GM18498 (cell line): ENCODE measurements around the gene PPP1R9B.

ENCODE experiments used
- ATAC-seq: cut with Tn5 transposase; IDR thresholded peaks from one replicate; pipeline ENCODE4 v1.9.1; 2021; ENCODE audit warnings: mild to moderate bottlenecking, moderate library complexity; ENCODE audit not compliant: unreplicated experiment

Gene PPP1R9B

DNA sequence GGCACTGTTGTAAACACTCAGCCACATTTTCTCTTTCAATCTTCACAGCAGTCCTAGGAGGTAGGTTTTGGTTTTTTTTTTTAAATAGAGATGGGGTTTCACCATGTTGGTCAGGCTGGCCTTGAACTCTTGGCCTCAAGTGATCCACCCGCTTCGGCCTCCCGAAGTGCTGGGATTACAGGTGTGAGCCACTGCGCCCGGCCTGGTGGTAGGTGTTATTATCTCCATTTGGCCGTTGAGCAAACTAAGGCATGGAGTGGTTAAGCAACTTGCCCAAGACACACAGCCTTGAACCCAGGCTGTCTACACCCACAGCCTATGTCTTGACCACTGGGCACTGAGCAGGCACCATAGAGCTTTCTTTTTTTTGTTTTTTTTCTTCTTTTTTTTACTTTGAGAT, 24.0 kb upstream of the PPP1R9B start:
- ATAC-seq: no peak

DNA sequence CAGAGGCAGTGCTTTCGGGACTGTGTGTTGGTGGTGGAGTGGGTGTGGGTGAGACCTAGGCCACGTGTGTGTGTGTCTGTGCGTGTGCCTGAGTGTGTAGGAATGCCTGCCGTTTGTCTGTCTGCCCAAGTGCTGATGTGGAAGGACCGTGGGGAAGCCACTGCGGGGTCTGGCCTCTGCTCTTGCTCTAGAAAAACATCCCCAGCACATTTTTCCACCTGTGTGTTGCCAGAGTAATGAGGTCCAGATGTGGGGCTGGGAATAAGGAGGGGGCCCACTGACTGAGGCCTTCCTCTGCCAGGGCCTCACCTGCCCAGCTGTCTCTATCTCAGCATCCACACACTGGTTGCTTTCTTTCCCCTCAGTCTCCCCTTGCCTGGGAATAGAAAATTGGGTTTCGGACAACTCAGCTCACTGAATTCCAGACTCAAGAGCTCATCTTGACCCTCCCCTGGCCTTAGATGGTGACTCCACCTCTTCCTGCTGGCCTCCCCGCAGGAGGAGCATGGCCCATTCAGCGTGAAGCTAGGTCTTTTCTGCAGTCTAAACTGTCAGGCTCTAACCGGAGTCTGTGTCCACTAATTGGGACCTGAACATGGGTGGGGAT, 23.0 kb upstream of the PPP1R9B start:
- ATAC-seq: no peak

DNA sequence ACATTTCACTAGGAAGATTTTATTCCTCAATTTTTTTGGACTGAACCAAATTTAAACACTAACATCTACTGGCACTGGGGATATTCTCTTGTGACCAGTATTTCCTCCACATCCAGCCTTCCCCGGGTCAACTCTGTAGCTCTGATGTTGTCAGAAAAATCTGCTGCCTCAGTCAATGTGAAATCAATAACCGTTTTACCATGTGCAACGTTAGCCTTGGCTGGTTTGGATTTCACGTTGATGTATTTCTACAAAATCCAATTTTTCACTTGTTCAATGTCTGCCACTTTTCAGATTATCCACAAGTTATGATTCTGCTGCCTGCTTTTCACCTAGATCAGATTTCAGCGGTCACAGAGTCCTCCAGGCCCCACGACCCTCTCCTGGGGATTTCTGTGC, 22.5 kb upstream of the PPP1R9B start:
- no peak for ATAC-seq

DNA sequence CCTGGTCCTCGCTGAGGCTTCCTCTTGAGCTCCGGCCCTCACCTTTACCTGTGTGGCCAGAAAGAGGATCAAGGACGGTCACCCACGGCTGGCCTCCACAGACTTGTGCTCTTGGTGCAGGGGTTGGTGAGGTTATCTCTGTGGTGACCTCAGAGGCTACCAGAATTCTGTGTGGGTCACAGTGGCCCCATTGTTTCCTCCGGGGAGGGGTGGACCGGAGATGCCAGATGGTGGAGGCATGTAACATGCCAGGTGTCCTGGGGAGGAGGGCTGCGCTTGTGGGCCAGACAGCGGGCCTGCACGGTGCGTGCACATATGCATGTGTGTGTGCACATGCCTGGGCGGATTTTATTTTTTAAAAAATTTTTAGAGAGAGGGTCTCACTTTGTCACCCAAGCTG, 21.7 kb upstream of the PPP1R9B start:
- ATAC-seq: no peak

DNA sequence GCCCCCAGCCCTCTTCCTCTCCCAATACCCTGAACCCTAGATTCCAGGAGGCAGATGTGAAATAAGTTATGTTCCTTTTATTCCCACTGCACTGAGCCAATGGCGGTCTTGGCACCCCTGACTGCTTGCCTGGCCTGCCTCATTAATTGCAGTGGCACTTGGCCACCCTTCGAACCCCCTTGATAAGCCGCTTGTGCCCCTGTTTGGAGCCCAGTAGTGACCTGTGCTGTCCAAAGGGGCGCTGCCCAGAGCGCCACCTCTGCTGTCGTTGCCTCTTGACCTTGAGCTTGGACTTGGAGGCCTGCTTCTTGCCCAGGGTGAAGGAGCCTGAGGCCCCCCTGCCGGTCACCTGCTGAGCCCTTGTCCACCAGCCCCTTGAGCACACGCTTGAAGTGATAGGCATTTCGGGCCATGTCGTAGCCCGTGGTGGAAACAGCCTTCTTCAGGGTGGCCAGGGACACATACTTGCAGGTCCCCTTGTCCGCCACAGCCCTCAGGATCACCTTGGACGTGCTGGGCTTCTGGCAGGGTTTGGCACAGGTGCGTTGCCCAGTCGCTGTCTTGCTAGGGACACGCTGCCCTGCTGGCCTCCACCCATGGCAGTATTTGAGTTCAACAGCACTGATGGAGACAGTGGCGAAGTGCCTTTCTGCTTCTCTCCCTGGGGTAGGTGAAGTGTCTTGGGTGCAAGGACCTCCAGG, 21.0 kb upstream of the PPP1R9B start:
- ATAC-seq: no peak

DNA sequence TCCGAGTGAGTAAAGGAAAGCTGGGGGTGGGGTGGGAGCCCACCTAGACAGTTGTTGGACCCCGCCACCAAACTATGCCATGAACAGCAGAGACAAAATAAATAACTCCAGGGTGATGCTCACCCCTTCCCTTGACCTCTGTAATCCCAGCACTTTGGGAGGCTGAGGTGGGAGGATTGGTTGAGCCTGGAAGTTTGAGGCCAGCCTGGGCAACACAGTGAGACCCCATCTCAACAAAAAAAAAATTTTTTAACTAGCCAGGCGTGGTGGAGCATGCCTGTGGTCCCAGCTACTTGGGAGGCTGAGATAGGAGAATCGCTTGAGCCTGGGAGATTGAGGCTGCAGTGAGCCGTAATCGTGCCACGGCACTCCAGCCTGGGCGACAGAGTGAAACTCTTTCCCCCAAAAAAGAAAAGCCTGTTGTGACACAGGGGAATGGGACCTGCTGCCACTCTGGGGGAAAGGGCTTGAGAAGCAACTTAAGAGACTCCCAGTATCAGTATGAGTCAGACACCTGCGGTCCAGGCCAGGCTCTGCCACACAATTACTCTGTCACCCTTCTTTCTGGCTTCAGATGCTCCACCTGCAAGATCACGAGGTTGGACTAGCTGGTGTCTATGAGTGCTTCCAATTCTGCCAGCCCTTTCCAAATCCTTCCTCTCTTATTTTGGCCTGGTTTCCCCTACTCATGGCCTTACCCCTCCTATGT, 20.3 kb upstream of the PPP1R9B start:
- ATAC-seq: peak; percentile 77

DNA sequence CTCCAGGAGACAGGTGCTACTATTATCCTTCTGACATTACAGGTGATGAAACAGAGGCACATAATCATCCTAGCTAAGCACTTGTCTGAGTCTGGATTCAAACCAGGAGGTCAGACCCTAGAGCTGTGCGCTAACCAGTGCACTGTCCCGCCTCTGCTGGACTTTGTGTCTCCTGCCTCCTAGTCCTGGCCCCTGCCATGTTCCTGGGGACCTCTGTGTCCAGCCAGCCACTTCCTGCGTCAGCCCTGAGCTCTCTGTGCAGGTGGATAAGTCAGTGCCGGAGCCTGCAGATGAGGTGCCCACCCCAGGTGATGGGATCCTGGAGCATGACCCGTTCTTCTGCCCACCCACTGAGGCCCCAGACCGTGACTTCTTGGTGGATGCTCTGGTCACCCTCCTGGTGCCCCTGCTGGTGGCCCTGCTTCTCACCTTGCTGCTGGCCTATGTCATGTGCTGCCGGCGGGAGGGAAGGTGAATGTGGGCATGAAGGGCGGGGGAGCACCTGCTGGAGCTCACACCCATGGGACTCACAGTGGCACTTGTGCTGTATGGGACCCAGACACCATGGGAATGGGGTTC, 19.5 kb upstream of the PPP1R9B start:
- ATAC-seq: no peak

DNA sequence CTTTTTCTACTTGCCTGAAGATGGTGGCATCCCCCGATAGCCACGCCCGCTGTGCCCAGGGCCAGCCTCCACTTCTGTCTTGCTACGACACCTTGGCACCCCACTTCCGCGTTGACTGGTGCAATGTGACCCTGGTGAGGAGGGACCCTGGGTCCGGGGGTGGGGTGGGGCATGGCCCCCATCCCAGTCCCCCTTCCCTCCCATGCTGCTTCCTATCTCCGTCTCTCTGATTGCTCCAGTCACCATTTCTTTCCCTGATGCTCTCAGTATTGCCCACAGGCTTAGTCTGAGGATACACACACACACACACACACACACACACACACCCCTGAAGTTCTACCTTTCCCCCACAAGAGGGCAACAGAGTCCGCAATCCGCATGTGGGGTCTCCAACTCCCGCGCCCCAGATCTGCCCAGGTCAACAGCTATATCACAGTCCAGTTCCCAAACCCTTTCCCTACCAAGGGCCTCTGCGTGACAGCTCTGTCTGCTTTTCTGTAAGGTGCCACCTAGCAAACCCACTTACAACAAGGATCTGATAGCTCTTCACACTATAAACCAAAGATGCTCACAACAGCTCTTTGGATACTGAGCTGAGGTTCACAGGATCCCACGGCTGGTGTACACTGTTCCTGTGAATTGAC, 18.8 kb upstream of the PPP1R9B start:
- ATAC-seq: no peak

DNA sequence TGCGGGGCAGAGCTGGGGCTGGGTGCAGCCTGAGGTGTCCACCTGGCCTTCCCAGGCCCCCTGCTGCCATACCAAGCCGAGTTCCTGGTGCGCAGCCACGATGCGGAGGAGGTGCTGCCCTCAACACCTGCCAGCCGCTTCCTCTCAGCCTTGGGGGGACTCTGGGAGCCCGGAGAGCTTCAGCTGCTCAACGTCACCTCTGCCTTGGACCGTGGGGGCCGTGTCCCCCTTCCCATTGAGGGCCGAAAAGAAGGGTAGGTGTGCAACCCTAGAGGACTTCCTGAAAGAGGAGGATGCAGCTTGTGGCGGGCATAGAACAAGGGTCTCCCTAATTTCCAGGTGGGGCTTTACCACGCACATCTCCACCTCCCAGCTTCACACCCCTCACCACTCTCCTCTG, 17.8 kb upstream of the PPP1R9B start:
- ATAC-seq: no peak

DNA sequence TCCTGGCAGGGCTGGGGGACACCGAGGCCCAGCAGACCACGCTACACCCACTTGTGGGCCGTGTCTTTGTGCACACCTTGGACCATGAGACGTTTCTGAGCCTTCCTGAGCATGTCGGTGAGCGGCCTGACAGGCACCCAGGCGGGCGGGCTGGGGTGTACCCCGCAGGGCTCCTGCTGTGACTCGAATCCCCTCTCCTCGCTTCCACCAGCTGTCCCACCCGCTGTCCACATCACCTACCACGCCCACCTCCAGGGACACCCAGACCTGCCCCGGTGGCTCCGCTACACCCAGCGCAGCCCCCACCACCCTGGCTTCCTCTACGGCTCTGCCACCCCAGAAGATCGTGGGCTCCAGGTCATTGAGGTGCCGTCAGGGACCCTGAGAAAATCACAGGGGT, 16.9 kb upstream of the PPP1R9B start:
- ATAC-seq: no peak

DNA sequence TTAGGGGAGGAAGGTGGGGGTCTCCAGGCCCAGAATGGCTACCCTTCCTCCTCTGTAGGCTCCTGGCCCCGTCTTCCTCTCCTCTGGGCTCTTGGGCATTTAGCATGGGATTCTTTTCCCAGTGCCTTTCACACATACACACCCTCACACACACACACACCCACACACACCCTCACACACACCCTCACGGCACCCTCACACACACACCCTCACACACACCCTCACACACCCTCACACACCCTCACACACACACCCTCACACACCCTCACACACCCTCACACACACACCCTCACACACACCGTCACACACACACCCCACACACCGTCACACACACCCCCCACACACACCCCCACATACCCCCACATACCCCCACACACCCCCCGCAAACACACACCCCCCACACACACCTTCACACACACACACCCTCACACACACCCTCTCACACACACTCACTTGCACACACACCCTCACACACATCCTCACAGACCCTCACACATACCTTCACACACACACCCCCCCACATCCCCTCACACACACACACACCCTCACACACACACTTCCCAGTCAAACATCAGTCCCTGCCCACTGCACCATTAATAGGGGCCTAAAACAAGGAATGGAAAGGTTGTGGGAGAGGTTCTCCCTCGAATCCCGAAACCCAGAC, 16.2 kb upstream of the PPP1R9B start:
- no peak for ATAC-seq

DNA sequence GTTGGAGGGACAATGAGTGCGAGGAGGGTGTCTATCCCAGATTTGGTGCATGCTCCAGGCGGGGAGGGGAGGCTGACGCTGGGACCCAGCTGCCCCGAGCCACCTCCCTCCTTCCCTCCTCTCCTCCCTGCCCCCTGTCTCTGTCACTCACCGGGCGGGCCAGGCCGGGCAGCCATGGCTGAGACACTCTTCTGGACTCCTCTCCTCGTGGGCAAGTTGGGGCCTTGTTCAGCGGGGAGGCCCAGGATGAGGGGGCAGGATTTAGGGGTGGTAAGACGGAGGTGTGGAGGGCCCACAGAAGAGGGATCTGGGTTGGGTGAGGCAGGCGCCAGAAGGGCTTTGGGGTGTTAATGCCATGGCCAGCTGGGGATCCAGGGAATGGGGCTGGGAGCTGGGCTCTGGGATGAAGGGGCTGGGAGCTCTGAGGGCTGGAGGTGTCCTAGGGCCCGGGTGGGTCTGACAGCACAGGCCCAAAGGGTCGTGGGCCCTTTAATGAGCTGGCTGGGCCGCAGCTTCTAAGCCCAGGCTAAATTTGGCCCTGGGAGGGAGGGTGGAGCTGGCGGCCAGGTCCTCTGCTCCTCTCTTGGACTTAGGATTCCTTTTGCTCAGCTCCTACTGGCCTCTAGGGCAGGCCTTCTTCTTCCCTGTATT, 15.5 kb upstream of the PPP1R9B start, which contains the start of gene SGCA:
SGCA (plus strand) TSS at position 139 of the 651 bp plus-strand sequence; CDS start at position 175, 36 bp downstream.
- no peak for ATAC-seq

DNA sequence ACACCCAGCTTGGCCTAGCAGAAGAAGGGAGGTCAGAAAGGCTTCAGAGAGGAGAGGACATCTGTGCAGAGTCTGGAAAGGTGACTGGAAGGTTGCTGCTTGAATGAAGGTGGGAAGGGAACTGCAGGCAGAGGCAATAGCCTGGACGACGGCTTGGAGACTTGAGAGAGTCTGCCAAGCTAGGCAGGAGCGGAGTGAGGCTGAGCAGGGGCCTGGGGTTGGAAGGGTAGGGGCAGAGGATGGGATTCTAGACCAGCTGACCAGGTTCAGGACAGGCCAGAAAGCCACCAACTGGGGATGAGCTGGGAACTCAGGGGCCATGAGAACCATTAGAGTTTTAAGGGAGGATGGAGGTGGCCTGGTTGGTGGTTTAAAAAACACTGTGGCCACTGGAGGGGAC, 15.0 kb upstream of the PPP1R9B start:
- no peak for ATAC-seq

DNA sequence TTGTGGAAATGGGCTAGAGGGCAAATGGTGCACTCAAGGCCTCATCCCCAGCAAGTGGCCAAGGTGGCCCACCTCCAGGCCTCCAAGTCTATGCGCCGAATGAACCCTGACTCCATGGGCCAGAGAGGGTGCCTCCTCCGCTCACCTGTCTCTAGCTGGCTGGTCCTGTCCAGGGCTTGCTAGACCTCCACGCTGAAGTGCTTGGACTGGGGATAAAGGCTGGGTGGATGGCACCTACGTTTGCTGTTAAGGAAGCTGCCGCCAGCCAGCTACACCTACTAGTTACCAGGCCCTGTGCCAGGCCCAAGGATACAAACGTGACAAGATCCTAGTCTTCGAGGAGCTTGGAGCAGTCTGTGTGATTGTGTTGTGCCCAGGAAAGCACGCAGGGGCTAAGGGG, 14.6 kb upstream of the PPP1R9B start:
- no peak for ATAC-seq

DNA sequence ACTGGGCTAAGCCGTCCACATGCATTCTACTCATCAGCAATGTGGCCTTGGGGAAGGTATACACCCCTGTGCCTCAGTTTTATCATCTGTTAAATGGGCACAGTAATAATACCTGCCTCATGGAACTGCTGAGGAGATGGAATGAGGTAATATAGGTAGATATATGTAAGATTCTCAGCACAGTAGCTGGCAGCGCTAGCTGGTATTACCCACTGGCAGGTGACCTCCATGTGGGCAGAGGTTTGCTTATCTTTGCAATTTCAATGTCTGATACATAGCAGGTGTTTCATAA, 14.2 kb upstream of the PPP1R9B start:
- ATAC-seq: no peak

DNA sequence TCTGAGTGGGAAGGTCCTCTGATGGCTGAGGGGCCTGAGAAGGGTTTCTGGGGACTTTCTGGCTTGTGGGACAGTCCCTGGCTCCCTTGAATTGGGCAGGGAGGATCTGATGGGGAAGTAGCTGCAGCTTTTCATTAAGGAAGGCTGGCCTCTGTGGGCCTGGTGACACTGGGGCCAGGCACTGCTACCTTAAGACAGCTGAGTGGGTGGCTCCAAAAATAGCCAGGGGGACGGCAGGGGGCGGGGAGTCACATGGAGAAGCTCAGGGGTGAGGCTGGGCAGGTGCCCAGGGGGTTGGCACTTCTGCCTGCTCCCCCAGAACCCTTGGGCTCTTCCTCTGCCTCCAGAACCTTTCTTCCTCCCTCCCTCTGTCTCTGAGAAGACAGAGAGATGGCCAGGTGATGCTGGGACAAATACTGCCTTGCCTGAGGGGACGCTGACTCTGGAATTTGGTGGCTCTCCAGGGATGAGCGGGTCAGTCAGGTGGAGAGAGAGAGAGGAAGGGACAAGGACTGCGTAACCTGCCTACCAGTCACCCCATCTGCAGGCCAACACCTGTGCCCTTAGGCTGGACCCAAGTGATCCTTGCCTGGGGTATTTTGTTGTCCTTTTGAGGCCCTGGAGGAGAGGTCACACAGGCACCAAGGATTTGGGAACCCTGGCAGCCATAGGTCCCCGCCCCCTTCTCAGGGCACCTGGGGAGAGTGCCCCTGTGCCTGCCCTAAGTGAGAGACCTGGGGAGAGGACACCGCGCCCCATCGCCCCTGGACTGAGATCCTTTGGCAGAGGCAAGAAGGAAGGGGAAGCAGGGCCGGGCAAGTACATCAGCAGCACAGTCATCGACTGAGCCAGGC, 13.6 kb upstream of the PPP1R9B start:
- ATAC-seq: no peak

DNA sequence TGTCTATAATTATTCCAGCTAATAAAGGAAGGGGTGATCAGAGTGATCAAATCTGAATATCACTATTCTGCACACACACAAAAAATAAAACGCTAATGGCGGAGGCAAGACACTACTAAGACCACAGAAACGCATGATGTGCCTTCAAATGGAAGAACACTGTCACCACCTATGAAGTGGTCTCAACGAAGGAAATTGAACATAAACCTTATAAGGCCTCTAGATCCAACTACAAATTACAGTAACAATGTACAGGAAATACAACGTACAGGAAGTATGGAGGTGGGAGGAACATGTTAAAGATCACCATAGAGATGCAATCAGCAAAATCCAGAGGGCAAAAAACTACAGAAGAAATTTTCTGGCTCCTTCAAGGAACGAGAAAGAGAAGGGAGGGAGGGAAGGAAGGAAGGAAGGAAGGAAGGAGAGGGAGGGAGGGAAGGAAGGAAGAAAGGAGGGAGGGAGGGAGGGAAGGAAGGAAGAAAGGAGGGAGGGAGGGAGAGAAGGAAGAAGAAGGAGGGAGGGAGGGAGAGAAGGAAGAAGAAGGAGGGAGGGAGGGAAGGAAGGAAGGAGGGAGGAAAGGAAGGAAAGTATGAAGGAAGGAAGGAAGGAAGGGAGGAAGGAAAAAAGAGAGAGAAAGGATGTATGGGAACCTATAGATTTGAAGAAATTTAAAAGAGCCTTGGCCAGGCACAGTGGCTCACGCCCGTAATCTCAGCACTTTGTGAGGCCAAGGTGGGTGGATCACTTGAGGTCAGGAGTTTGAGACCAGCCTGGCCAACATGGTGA, 12.2 kb upstream of the PPP1R9B start:
- no peak for ATAC-seq

DNA sequence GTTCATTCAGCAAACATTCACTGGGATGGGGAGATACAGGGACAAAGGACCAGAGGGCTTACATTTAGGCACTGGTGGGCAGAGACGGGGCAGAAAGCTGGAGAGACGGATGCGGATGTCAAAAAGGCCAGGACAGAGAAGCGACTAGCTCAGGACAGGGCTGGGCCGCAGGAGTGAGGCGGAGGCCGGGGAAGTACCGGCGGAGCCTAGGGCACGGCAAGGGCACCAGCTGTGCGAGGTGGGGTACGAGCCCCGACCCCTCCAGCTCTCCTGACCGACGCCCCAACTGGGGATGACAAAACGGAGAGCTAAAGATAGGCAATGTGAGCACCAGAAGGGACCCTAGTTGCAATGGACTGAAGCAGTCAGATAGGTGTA, 11.4 kb upstream of the PPP1R9B start:
- no peak for ATAC-seq
